HG02870 (cell line): ENCODE measurements around the gene ATP4A.

Experiments
- ATAC-seq: cut with Tn5 transposase; IDR thresholded peaks from one replicate; pipeline ENCODE4 v1.9.1; 2021; ENCODE audit warnings: mild to moderate bottlenecking, moderate library complexity; ENCODE audit not compliant: unreplicated experiment

ATP4A gene

GRCh38 chr19:35508129-35508528 lies 55.3 kb downstream of the ATP4A start:
- ATAC-seq: no peak

GRCh38 chr19:35507561-35507960 lies 55.9 kb downstream of the ATP4A start:
- ATAC-seq: no peak

- no peak for ATAC-seq
These were observed 57.4 kb downstream of the ATP4A start for GRCh38 chr19:35506011-35506410.

GRCh38 chr19:35502751-35503150 lies 60.7 kb downstream of the ATP4A start:
- ATAC-seq: no peak

GRCh38 chr19:35501684-35502083 lies 61.8 kb downstream of the ATP4A start:
- ATAC-seq: no peak

- no peak for ATAC-seq
These were observed 62.8 kb downstream of the ATP4A start for GRCh38 chr19:35500611-35501010.
